Fibroblast of upper back skin (primary cell): Measurements from ENCODE around the gene TELO2.

Experiments used
- DNase-seq: peaks from one replicate; pipeline ENCODE4 v3.0.0-alpha.2; 2013

TELO2 gene

DNA sequence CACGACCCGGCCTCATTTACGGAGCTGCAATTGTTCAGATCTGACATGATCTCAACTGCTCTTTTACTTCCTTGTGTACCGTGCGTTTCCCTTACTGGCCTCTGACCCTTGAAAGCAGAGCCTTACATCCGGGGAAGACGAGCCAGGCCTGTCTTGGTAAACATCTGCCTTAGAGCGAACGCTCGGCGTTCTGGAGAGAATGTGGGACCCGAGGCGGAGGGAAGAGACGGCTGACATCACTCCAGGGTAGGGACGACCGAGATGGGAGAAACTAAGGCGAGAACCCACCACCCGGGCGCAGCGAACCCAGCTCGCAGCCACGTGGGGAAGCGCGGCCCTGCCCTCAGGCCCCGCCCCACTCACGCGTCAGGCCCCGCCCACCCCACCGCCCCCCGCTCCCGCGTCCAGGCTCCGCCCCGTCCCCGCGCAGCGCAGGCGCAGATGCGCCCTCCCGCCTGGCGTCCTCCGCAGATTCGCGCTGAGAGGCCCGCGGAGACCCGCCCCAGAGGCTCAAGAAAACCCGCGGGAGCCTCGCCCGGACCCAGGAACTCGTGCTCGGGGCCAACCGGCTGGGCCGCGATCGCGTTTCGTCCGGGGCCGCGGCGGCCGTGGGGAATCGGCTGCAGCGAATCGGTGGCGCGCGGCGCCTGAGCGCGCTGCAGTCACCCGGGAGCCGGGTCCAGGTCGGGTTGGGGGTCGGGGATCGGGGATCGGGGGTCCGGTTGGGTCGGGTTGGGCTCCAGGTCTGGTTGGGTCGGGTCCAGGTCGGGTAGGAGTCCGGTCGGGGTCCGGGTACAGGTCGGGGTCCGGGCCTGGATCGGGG, at the start of gene TELO2:
TSS of gene TELO2 (plus strand) at position 438 of the 823 bp plus-strand sequence. CDS start 922 bp downstream, outside the sequence.
- DNase-seq = peak; percentile 71

DNA sequence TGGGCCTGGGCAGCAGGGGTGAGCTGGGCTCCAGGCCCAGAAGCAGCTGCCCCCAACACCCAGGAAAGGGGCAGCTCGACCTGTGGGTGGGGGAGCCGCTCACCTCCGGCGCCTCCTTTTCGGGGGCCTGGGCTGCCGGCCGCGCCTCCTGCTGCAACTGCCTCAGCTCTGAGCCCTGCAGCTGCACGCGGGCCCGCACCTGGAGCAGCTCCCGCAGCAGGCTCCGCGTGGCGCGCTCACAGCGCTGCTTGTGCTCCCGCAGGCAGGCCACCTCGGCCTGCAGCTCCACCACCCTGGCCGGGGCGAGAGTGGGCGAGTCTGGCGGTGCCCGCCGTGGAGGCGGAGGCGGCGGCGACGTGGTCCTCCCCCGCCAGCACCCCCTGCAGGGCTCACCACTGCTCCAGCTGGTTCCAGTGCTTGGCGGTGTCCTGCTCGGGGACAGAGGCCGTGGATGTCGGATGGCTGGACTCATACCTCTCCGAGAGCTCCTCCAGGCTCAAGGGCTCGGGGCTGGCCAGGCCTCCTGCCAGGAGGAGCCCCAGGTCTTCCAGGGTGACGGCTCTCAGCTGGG, 49.7 kb upstream of the TELO2 start:
- DNase-seq = no peak

DNA sequence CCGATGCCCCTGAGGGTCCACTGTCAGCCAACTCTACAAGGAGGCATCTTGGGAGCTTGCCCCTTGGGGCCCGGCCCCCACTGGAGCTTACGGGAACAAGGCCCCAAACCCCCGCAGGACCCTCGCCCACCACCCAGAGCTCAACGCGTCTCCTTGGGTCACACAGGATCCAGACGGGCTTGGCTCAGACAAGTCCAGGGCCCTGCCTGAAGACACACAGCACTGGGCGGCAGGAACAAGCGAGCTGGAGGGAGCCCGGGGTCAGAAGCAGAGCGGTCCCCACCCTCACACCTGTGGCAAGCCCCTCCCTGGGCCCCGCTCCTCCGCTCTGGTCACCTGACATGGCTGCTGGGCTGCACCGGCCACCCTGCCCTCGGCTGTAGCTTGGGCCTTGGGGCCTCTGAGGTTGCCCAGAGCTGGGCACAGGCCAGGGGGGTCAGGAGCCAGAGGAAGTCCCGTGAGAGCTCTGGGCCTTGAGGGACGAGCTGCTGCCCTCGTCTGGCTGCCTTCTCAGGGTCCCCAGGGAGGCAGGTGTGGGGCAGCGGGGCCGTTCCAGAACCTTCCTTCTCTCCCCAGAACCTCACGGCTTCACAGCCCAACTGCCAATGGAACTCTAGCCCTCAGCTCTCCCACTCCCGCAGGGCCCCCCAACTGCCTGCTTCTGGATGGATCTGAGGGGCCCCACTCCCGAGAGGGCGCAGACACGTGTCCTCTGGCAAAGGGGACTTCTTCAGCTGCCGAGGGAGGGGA, 49.0 kb upstream of the TELO2 start, which contains the start of gene CCDC154:
TSS of gene CCDC154 (minus strand) at position 577 of the 750 bp plus-strand sequence. CDS start at position 343, 234 bp downstream.
- no peak for DNase-seq

DNA sequence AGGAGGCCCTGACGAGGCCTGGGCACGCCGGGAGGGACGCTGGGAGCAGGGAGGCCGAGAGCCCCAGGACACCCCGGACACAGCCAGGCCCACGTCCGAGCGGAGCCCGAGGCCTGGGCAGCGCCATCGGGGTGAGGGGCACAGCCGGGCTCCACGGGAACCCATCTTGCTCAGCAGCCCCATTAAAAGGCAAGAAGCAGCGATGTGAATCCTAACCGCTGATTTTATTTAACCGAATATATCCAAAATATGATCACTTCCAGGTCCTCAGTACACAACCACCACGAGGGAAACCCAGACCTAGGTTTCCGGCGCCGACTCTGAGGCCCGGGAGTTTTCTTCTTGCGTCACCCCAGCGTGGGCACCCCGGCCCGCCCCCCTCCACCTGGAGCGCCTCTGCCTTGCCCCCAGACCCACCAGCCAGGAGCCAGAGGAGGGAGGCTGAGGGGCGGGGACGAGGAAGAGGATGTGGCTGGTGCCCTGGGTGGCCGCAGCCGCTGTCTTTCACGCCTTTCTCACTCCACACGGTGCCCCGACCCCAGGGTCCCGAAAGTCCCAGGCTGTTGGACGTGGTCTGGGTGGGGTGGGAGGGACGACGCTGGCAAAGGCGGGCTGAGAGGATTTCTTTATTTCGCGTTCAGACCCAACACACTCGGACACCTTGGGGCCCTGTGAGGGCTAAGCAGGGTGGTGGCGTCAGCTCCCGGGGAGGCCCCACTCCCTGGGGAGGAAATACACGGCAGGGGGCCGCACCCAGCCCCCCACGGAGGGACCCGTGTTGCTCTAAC, 48.2 kb upstream of the TELO2 start:
- DNase-seq = no peak

DNA sequence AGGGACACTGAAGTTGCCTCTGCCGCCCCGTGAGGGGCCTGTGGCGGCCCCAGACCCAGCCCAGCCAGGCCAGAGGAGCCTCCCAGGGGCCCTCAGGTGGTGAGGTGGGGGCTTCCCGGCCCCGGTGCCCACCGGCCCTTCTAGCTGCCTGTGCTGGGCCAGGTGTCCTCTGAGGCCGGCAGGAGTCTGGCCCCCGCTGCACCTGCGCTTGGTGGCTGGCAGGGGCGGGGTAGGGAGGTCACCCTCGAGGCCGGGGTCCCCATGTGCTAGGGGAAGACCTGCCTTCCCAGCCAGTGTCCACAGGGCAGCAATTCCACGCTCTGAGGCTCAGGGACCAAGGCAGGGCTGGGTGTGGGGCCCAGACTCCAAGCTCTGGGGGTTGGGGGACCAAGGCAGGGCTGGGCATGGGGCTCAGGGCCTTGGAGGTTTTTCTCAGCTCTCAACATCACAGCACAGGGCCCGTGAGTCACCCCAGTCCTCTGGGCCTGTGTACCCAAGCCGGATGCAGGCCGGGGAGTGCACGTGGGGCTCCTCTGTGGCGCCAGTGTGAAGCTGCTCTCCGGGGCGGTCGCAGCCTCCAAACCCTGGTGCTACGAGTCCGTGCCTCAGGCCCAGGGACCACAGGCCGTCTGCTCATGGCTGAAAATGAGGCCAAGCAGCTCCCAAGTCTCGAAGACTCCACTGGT, 47.5 kb upstream of the TELO2 start:
- no peak for DNase-seq

DNA sequence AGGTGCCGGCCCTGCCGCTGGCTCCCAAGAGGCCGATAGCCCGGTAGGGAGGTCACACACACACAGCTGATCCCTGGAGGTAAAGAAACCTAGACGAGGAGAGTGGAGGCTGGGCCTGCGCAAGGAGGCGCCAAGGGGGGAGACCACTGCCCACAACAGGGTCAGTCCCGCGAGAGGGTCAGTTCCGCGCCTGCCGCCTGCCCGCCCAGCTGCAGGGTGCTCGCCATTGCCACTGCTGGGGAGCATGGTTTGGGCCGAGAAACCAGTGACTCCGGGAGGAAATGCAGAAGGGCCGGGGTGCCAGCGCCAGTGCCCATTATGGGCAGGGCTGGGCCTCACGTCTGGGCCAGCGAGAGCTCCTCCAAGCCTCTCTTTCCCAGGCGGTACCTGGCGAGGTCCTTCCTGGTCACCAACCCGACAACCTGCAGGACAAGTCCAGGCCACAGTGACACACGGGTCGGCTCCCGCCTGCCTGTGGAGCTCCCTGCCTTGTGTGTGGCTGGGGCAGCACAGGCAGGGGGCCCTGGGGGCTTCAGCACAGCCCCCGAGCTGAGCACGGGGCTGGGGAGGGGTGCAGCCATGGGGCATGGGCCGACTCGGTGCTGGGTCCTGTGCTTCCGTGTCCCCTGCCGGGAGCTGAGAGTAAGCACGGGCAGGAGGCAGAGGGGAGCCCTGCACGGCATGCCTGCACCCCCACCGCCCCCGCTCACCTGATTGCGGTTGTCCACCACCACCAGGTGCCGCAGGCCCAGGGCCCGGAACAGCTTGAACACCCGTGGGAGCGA, 46.7 kb upstream of the TELO2 start:
- DNase-seq = no peak

DNA sequence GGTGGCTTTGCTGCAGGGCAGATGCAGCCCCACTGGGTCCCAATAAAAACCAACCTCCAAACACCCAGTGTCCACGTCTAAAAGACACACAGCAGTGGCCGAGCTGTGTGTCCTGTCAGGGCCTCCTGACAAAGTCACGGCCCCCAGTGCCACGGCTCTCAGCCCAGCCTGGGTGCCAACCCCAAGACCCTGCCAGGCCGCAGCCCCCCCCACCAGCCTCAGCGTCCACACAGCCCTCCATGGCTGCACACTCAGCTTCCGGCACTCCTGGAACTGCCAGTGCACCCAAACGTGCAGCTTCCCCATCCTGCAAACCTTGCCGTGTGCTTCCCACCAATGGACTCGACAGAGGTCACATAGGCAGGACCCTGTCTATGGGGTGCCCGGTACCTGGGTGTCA, 45.2 kb upstream of the TELO2 start:
- no peak for DNase-seq

DNA sequence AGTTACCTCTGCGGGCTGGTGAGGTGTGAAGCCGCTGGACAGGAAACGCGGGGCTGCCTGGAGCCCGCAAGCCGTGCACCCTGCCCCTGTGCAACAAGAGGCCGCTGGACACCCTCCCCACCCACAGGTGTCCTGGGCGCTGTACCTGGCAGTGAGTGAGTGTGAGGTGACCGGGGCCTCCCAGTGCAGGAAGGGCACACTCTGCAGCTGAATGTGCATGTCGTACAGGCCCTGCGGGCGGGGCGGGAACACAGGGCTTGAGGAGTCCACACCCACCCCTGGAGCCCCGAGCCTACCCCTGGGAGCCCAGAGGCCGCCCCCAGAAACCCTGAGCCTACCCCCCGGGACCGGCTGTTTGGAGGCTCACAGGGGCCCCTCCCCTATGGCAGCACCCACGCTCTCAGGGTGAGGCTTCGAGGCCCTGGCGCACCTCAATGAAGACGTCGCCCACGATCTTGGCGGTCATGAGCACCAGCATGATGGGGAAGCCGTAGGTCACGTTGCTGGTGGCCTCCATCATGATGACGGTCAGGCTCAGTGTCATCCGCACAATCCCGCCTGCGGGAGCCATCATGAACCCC, 44.5 kb upstream of the TELO2 start:
- DNase-seq = no peak

DNA sequence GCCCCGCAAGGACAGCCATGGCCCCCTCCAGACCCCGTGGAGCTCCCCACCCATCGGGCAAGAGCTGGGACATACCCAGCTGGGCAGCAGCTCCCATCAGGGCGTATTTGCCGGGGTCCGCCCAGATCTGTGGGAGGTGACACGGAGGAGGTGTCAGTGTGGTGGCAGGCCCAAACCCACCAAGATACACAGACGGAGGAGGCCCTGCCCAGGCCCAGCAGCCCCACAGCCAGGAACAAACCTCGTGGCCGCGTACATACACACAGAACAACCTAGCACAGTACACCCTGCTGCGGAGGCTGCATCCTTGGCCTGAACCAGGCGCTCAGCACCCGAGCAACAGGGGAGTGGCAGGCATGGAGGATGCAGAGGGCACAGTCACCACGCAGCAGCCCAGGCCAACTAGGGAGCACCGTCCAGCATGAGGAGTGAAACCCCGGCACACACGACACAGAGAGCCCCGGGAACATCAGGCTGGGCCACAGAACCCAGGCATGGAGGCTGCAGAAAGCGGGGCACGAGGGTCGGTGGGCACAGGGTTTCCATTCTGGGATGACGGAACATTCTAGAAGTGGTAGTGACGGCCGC, 43.9 kb upstream of the TELO2 start:
- DNase-seq = no peak

DNA sequence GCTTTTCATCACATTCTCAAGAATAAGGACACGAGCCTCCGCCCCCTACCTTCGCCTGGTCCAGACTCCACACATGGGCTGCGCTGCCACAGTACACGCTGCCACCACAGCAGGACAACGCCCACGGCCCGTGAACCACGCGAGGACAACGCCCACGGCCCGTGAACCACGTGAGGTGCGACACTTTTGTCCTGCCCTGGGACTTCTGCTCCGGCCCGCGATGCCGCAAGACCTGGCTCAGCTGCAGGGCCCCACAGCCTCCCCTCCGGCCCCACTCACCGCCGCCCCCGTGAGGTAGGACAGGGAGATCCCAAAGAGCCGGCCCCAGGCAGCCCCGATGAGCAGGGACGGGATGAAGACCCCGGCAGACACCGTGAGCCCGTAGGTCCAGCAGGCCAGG, 42.9 kb upstream of the TELO2 start:
- DNase-seq = no peak

DNA sequence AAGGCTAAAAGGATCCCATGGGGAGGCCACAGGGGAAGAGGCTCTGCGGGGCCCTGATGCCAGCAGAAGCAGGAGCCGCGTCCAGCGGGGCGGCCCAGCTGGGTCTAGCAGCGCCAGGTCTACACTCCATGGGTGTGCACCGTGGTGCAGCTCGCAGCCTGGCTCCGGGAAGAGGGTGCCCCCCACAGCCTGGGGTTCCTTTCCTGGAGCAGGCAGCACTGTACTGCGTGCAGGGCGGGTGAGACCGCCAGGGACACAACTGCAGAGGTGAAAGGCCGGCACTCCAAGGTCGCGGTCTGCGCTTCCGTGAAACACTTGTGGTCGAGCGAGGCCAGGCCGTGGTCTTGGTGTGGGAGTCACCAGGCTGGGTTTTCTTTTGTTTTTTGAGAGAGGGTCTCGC, 42.3 kb upstream of the TELO2 start:
- DNase-seq = no peak

DNA sequence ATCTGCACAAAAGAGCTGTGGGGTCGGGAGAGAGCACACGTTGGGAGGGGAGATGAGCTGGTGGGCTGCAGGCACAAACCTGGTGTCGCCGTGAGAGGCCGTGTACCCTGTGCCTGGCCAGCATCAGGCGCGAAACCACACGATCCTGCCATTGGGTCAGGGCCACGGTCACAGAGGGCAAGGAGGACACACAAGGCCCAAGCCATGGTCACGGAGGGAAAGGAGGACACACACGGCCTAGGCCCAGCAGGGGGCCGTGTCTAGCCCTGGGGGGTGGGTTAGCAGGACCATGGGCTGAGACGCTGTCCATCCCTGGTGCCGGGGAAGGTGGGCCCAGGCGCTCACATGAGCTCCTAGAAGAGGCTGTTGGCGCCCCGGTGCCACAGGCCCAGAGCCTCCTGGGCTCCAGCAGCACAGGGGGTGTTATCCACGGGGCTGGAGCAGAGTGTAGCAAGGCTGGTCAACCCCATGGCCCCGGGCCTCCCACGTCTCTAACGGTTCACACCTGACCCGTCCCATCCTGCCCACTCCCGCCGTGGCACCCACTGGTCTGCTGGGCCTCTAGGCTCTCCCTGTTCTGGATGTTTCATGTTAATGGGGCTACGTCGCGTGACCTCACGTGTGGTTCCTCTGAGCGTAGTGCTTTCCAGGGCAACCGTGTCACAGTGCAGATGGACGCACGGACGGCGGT, 41.3 kb upstream of the TELO2 start:
- DNase-seq = no peak

DNA sequence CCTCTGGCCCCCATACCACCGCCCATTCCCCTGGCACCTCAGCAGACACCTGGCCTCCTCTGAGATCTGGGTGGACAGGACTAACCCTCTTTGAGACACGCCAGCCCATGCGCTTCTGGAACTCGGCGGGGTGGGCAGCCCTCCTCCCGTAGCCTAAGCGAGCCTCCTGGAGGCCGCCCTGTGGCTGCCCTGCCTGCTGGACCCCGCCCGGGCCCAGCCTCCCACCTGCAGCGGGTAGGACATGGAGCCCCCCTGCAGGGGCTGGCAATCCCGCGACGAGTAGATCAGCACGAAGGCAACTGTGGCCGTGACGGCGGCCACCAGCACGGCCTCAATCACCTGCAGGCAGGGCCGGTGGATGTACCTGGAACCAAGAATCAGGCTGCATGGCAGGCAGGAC, 40.6 kb upstream of the TELO2 start:
- DNase-seq = no peak

DNA sequence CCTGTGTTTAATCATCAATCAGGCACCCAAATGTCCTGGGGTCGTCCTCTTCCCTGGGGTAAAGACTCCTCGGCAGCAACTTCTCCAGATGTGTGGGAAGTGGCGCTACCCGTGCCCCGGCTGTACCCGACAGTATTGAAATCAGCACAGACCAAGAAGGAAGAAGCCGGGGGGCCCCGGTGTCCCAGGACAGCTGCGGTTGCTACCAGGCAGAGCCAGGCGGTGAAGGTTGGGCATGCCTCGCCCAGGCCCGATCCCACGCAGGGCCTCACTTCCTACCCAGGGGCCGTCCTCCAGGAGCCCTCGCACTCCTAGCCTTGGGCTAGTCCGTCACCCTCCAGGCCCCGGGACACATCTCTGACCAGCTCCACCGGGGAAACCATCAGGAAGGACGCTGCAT, 39.8 kb upstream of the TELO2 start:
- no peak for DNase-seq

DNA sequence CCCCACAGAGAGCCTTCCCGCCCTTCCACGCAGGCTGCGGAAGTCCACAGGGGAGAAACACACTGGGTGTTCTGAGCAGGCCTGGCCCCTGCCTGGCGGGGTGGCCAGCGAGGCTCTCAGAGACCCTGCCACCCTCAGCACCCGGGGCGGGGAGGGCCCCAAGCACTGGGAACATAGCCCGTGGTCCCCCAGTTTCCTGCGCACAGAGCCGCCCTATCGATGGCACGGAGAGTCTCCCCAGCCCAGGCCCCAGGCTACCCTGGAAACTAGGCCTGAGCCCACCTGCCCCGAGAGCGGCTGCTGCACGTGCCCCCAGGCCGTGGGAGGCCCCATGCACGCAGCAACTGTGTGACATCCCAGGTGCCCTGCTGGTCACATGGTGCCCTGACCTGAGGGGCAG, 38.6 kb upstream of the TELO2 start:
- DNase-seq = no peak

DNA sequence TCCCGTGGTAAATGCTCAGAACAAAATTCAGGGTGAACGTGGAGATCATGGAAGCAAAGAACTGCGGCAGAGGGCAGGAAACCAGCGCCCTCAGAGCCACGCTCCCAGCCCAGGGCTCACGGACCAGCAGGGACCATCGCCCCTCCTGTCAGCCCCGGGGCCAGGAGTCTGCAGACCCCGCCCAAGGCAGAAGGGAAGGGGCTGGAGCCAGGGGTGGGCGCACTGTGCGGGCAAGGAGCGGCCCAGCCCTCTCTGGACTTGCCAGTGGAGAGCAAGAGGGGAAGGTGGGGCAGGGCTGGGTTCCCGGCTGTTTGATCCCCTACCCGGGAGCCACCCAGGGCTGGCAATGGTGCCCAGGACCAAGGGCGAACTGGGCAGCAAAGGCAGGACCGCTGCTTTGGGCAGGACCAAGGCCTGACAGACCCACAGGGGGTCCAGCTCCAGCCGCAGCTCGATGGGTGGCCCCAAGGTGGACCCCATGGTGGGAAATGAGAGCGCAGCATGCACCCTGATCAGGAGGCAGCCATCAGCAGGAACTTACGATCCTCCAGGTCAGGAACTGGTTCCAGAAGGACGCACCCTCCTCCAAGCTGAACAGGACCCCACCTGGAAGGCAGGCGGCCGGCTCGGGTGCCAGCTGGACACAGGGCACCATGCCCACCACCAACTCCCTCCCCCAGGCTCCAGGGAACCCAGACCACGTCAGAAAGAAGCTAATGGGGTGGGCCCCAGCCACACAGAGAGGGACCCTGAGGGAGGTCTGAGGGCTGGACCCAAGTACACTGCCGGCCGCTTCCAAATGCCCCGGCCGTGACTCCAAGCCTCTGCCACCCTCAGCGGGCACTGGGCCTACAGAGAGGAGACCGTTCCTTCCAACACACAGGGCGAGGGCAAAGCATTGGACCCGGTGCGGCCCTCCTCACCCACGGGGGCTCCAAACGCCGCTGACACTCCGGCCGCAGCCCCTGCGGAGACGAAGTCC, 37.7 kb upstream of the TELO2 start:
- DNase-seq = no peak

DNA sequence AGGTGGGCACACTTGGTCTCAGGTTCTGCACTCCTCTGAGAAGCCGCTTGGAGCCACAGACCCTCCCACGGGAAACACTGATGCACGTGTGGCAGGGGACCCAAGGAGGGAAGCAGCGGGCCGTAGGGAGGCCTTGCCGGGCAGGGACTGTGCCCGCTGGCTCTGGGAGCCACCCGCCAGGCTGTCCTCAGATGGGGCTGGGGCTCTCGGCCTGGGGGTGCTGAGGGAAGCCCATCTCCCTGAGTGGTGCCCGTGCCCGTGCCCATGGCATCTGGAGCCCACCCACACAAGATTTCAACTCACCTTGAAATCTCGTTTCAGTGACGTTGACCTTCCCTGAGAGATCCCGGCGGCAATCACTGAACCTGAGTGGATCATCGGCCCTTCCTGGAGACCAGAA, 36.2 kb upstream of the TELO2 start:
- DNase-seq = no peak

DNA sequence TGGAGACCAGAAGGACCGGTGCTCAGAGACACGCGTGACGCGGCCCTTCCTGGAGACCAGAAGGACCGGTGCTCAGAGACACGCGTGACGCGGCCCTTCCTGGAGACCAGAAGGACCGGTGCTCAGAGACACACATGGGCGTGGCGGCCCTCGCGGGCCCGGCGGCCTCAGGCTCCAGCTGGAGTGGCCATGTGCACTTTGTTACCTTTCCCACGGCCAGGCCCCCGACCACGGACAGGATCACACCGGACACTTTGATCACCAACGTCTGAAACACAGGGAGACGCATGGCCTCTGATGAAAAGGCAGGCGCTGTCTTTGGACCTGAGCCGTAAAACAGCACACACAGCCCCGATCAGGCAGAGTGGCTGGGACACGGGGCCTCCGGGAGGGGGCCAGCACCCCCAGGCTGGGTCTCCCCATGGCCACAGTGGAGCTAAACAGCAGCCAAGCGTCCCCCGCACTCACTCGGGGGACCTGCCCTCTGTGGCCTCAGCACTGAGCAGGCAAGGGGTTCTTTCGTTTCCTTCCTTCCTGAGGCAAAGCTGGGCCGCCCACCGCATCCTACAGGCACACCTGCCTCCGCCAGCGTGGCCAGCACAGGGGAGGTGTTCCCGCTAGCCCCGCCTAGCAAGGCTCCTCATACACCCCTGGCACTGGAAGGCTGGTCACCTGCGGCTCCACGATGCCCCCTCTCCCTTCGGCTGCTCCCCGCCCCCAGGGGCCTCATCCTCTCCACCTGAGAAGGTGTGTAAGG, 35.5 kb upstream of the TELO2 start:
- DNase-seq = no peak
